SK-N-SH (cell line): ENCODE data around the gene EDIL3. TPM values are rescaled to one million over a fixed set of nuclear protein-coding genes. Genes with fewer than 3 reads are reported as not detected.

Experiments
- CTCF ChIA-PET: fragments of 300-600, 350-600 bp; formaldehyde crosslinking; extraction: SDS; loops from one replicate; lab custom pipeline; 2021; lab: Yijun Ruan, JAX
- POLR2A ChIA-PET: fragments of 350-600 bp; sonication (Branson Sonifier 250); formaldehyde crosslinking; extraction: SDS; loops from one replicate; lab custom pipeline; 2020; ENCODE audit warnings: antibody characterized with exemption, inconsistent platforms; lab: Yijun Ruan, JAX
- DNase-seq: peaks from one replicate; pipeline ENCODE4 v3.0.0; 2012
- H2AFZ ChIP-seq: fragments of 200-600 bp; sonication (generic); 2 replicates; pipeline ENCODE4 v1.8.1; 2016; ENCODE audit warnings: antibody characterized with exemption, mild to moderate bottlenecking, low read depth
- H3F3A ChIP-seq: fragments of 200-600 bp; sonication (generic); replicated peaks from 2 replicates; pipeline ENCODE3; 2016; ENCODE audit warnings: antibody characterized with exemption, mild to moderate bottlenecking; ENCODE audit not compliant: insufficient read depth
- H3K27ac ChIP-seq, 2 experiments: fragments of 200-500 bp in 1 of 2; fragments of 200-600 bp in 1 of 2; sonication (Bioruptor generic) in 1 of 2; sonication (generic), shearing (Covaris generic) in 1 of 2; 2 replicates each; pipeline versions ENCODE4 v1.5.1 to v1.6.1; 2014 to 2016; ENCODE audit warnings: low read depth in 2 of 2, inconsistent platforms in 1 of 2, low read length in 1 of 2, mild to moderate bottlenecking in 1 of 2, mixed read lengths in 1 of 2
- H3K27me3 ChIP-seq: fragments of 200-600 bp; sonication (generic), shearing (Covaris generic); 2 replicates; pipeline ENCODE4 v1.6.1; 2016; ENCODE audit warnings: mixed run types; ENCODE audit not compliant: insufficient read depth
- H3K36me3 ChIP-seq, 2 experiments: fragments of 200-500 bp in 1 of 2; fragments of 200-600 bp in 1 of 2; sonication (Bioruptor generic) in 1 of 2; sonication (generic) in 1 of 2; replicated peaks in 1 of 2; 2 replicates each; pipeline versions ENCODE3 to v1.5.1; 2014 to 2016; ENCODE audit warnings: low read length in 1 of 2, mild to moderate bottlenecking in 1 of 2; ENCODE audit not compliant: insufficient read depth in 2 of 2, control insufficient read depth in 1 of 2
- H3K4me1 ChIP-seq, 2 experiments: fragments of 200-500 bp in 1 of 2; fragments of 200-600 bp in 1 of 2; sonication (Bioruptor generic) in 1 of 2; sonication (generic), shearing (Covaris generic) in 1 of 2; 2 replicates each; pipeline versions ENCODE4 v1.5.1 to v1.6.1; 2014 to 2016; ENCODE audit warnings: low read depth in 1 of 2, low read length in 1 of 2, mixed run types in 1 of 2; ENCODE audit not compliant: insufficient read depth in 2 of 2, control insufficient read depth in 1 of 2
- H3K4me2 ChIP-seq: fragments of 200-600 bp; sonication (generic), shearing (Covaris generic); 2 replicates; pipeline ENCODE4 v1.6.1; 2017; ENCODE audit warnings: mixed run types
- H3K4me3 ChIP-seq, 2 experiments: fragments of 200-500 bp in 1 of 2; fragments of 200-600 bp in 1 of 2; sonication (Bioruptor generic) in 1 of 2; sonication (generic), shearing (Covaris generic) in 1 of 2; 2 replicates each; pipeline versions ENCODE4 v1.5.1 to v1.8.1; 2014 to 2016; ENCODE audit warnings: low read depth in 2 of 2, inconsistent platforms in 1 of 2, low read length in 1 of 2, mild to moderate bottlenecking in 1 of 2, mixed read lengths in 1 of 2, moderate library complexity in 1 of 2
- H3K79me2 ChIP-seq: fragments of 200-600 bp; sonication (generic); 2 replicates; pipeline ENCODE4 v1.8.1; 2017; ENCODE audit warnings: mild to moderate bottlenecking; ENCODE audit not compliant: insufficient read depth
- H3K9ac ChIP-seq: fragments of 200-600 bp; sonication (generic); 2 replicates; pipeline ENCODE4 v1.6.1; 2017; ENCODE audit warnings: mixed run types
- H3K9me2 ChIP-seq: fragments of 200-600 bp; sonication (generic); 2 replicates; pipeline ENCODE4 v1.6.1; 2017; ENCODE audit warnings: mixed run types
- H3K9me3 ChIP-seq: fragments of 200-600 bp; sonication (generic); 2 replicates; pipeline ENCODE4 v1.6.1; 2017; ENCODE audit warnings: mixed run types, mild to moderate bottlenecking, moderate library complexity
- H4K20me1 ChIP-seq: fragments of 200-600 bp; sonication (generic); 2 replicates; pipeline ENCODE4 v1.6.1; 2017; ENCODE audit warnings: mild to moderate bottlenecking, mixed run types; ENCODE audit not compliant: insufficient read depth
- CHD2 ChIP-seq: fragments of 150-350 bp; IDR thresholded peaks from 2 replicates; pipeline ENCODE4 v1.6.1; 2018; ENCODE audit warnings: low read length; ENCODE audit not compliant: partially characterized antibody
- ELF1 ChIP-seq: IDR thresholded peaks from 2 replicates; pipeline ENCODE4 v1.4.0; 2012
- EP300 ChIP-seq, 2 experiments: IDR thresholded peaks; 2 replicates each; pipeline versions ENCODE4 v1.4.0 to v1.6.1; 2012; ENCODE audit warnings: borderline replicate concordance in 1 of 2, low read depth in 1 of 2, low read length in 1 of 2
- FOSL2 ChIP-seq: IDR thresholded peaks from 2 replicates; pipeline ENCODE4 v1.4.0; 2012; ENCODE audit warnings: low read depth, mild to moderate bottlenecking, moderate library complexity, borderline replicate concordance
- FOXM1 ChIP-seq: IDR thresholded peaks from 2 replicates; pipeline ENCODE4 v1.4.0; 2012; ENCODE audit warnings: low read depth, mild to moderate bottlenecking
- IRF3 ChIP-seq: fragments of 150-350 bp; IDR thresholded peaks from 2 replicates; pipeline ENCODE4 v1.6.1; 2016; ENCODE audit warnings: mild to moderate bottlenecking, low read depth, low read length
- MAX ChIP-seq: IDR thresholded peaks from 2 replicates; pipeline ENCODE4 v1.4.0; 2012; ENCODE audit warnings: low read depth
- NFIC ChIP-seq: IDR thresholded peaks from 2 replicates; pipeline ENCODE4 v1.4.0; 2012; ENCODE audit warnings: borderline replicate concordance
- PBX3 ChIP-seq: IDR thresholded peaks from 2 replicates; pipeline ENCODE4; 2012
- RAD21 ChIP-seq: IDR thresholded peaks from 2 replicates; pipeline ENCODE4 v1.6.1; 2012; ENCODE audit warnings: mild to moderate bottlenecking, low read length
- RCOR1 ChIP-seq: fragments of 150-350 bp; IDR thresholded peaks from 2 replicates; pipeline ENCODE4 v1.6.1; 2017; ENCODE audit warnings: antibody characterized with exemption, low read length
- RFX5 ChIP-seq: IDR thresholded peaks from 2 replicates; pipeline ENCODE4 v1.6.1; 2012; ENCODE audit warnings: mild to moderate bottlenecking, improper control_type of control experiment, low read length
- RXRA ChIP-seq: IDR thresholded peaks from 2 replicates; pipeline ENCODE4 v1.4.0; 2012; ENCODE audit warnings: low read depth, mild to moderate bottlenecking, borderline replicate concordance
- SIN3A ChIP-seq: IDR thresholded peaks from 2 replicates; pipeline ENCODE4 v1.6.1; 2012; ENCODE audit warnings: low read depth, mild to moderate bottlenecking, low read length, moderate library complexity, borderline replicate concordance
- SMC3 ChIP-seq: IDR thresholded peaks from 2 replicates; pipeline ENCODE4 v1.6.1; 2012; ENCODE audit warnings: low read depth, low read length, improper control_type of control experiment
- TAF1 ChIP-seq: IDR thresholded peaks from 2 replicates; pipeline ENCODE4 v1.6.1; 2012; ENCODE audit warnings: low read depth, mild to moderate bottlenecking, low read length, moderate library complexity, borderline replicate concordance
- TCF12 ChIP-seq: IDR thresholded peaks from 2 replicates; pipeline ENCODE4 v1.4.0; 2012
- USF1 ChIP-seq: IDR thresholded peaks from 2 replicates; pipeline ENCODE4 v1.4.0; 2012; ENCODE audit warnings: low read depth, borderline replicate concordance
- USF2 ChIP-seq: fragments of 150-350 bp; IDR thresholded peaks from 2 replicates; pipeline ENCODE4 v1.6.1; 2017; ENCODE audit warnings: antibody characterized with exemption, low read length, low read depth, borderline replicate concordance
- ZBTB33 ChIP-seq: IDR thresholded peaks from 2 replicates; pipeline ENCODE4 v1.4.0; 2012; ENCODE audit warnings: low read depth, borderline replicate concordance
- WGBS: methylation state at CpG from one replicate; pipeline ENCODE4 v1.1.6; 2017; ENCODE audit warnings: low lambda C conversion rate; 5-methylcytosine and 5-hydroxymethylcytosine counted together
- polyA plus RNA-seq, 3 experiments: library from polyadenylated mRNA; depleted of rRNA; stranded (reverse); fragments of >200 nt; gene quantifications; 2 replicates each; pipeline ENCODE4 v1.2.3, GENCODE V29; 2012

EDIL3 gene
- polyA plus RNA-seq, 1 of the 3 experiments (the other 2 are of a cell fraction): 51.5 TPM

- no peaks in the 10 kb centered on the region for H3F3A ChIP-seq
- no peaks in the 10 kb centered on the region for H4K20me1 ChIP-seq
- H3K27ac ChIP-seq: no peak overlapping the region; a peak in 1 of 4 replicates
- ChIA-PET CTCF (no interaction called here), POLR2A (no interaction called here)
- H3K4me1 ChIP-seq: peaks cover 3 to 5% of the 10 kb centered on the region in 2 experiments; a peak in 2 of 4 replicates
- H2AFZ ChIP-seq: no peak overlapping the region
- no peaks in the 10 kb centered on the region for H3K9me3 ChIP-seq
- TF ChIP-seq SMC3 (no peak), RAD21 (no peak), ZBTB33 (no peak), SIN3A (no peak), TAF1 (no peak), CHD2 (no peak), IRF3 (no peak), MAX (no peak), PBX3 (no peak), RCOR1 (no peak), USF1 (no peak), RFX5 (no peak), NFIC (no peak), ELF1 (no peak), FOXM1 (no peak), FOSL2 (no peak), EP300 (IDR thresholded peaks at IDR 0.05; ENCODE audit: borderline replicate concordance in 1 of 2, low read depth in 1 of 2, low read length in 1 of 2) (no peak), TCF12 (no peak), RXRA (no peak), USF2 (no peak)
- H3K27me3 ChIP-seq: no peaks in the 10 kb centered on the region
- H3K9ac ChIP-seq: no peak overlapping the region
- H3K79me2 ChIP-seq: peaks cover 19% of the 10 kb centered on the region
- no peak overlapping the region for H3K4me3 ChIP-seq
- no peak for DNase-seq
- WGBS: 88% methylated on average over 1 of the region's 1 CpG
- H3K36me3 ChIP-seq: no peaks in the 10 kb centered on the region
- no peak overlapping the region for H3K4me2 ChIP-seq
- H3K9me2 ChIP-seq: no peaks in the 10 kb centered on the region
Measured at GRCh38 chr5:84260939-84261338, 123.7 kb downstream of the EDIL3 start.
